Liver (tissue), 9 donors: ENCODE measurements around the gene LRCH4. TPM values are rescaled to one million over a fixed set of nuclear protein-coding genes. Genes with fewer than 3 reads are reported as not detected.

ENCODE experiments used
- DNase-seq: peaks from one replicate; pipeline ENCODE4 v3.0.0-alpha.2; 2017; ENCODE audit warnings: low spot score
- H3K27ac ChIP-seq, 2 donors: one replicate each; pipeline ENCODE4 v1.7.0; 2013; ENCODE audit warnings: inconsistent platforms in 2 of 2, low read length in 2 of 2, control low read depth in 1 of 2, low read depth in 1 of 2, mild to moderate bottlenecking in 1 of 2
- H3K27me3 ChIP-seq, 4 donors: one replicate each; pipeline versions ENCODE4 v1.6.1 to v1.7.0; 2013; ENCODE audit warnings: low read length in 3 of 4, inconsistent platforms in 1 of 4, mild to moderate bottlenecking in 1 of 4, moderate library complexity in 1 of 4; ENCODE audit not compliant: control insufficient read depth in 4 of 4, insufficient read depth in 4 of 4
- H3K36me3 ChIP-seq, 4 donors: one replicate each; pipeline versions ENCODE4 v1.6.1 to v1.7.0; 2013; ENCODE audit warnings: low read length in 3 of 4, mild to moderate bottlenecking in 3 of 4, low read depth in 1 of 4, moderate library complexity in 1 of 4; ENCODE audit not compliant: control insufficient read depth in 4 of 4, insufficient read depth in 3 of 4
- H3K4me1 ChIP-seq, 4 donors: one replicate each; pipeline versions ENCODE4 v1.6.1 to v1.7.0; 2013; ENCODE audit warnings: low read length in 3 of 4, mild to moderate bottlenecking in 3 of 4, moderate library complexity in 1 of 4; ENCODE audit not compliant: control insufficient read depth in 4 of 4, insufficient read depth in 4 of 4
- H3K4me3 ChIP-seq, 3 donors: one replicate each; pipeline versions ENCODE4 v1.6.1 to v1.7.0; 2013; ENCODE audit warnings: low read length in 3 of 3, control low read depth in 1 of 3, low read depth in 1 of 3, mild to moderate bottlenecking in 1 of 3
- H3K9ac ChIP-seq, 2 donors: one replicate each; pipeline ENCODE4 v1.7.0; 2013; ENCODE audit warnings: low read length in 2 of 2, mild to moderate bottlenecking in 2 of 2, moderate library complexity in 2 of 2, control low read depth in 1 of 2, low read depth in 1 of 2
- H3K9me3 ChIP-seq, 4 donors: one replicate each; pipeline versions ENCODE4 v1.6.1 to v1.7.0; 2013; ENCODE audit warnings: low read length in 3 of 4; ENCODE audit not compliant: control insufficient read depth in 4 of 4
- ATF3 ChIP-seq: IDR thresholded peaks from 2 replicates; pipeline ENCODE4 v1.6.1; 2016; ENCODE audit warnings: antibody characterized with exemption
- CTCF ChIP-seq: fragments of 150-350 bp; IDR thresholded peaks from 2 replicates; pipeline ENCODE4 v1.5.1; 2017; ENCODE audit warnings: improper control_type of control experiment, low read depth, low read length; ENCODE audit not compliant: missing input control
- EGR1 ChIP-seq, 2 donors: IDR thresholded peaks; 2 replicates each; pipeline ENCODE4 v1.6.1; 2016 to 2018; ENCODE audit warnings: antibody characterized with exemption in 2 of 2, low read depth in 2 of 2
- FOXA1 ChIP-seq: IDR thresholded peaks from 2 replicates; pipeline ENCODE4 v1.6.1; 2016; ENCODE audit warnings: antibody characterized with exemption
- FOXA2 ChIP-seq: IDR thresholded peaks from 2 replicates; pipeline ENCODE4 v1.6.1; 2016; ENCODE audit warnings: antibody characterized with exemption
- GABPA ChIP-seq, 2 donors: IDR thresholded peaks in 1 of 2; conservative IDR thresholded peaks in 1 of 2; 2 replicates each; pipeline ENCODE4 v1.6.1; 2016; ENCODE audit warnings: antibody characterized with exemption in 2 of 2, mild to moderate bottlenecking in 1 of 2, moderate library complexity in 1 of 2
- HNF4A ChIP-seq, 2 donors: conservative IDR thresholded peaks; 2 replicates each; pipeline ENCODE4 v1.6.1; 2016; ENCODE audit warnings: antibody characterized with exemption in 2 of 2, mild to moderate bottlenecking in 2 of 2
- HNF4G ChIP-seq: IDR thresholded peaks from 2 replicates; pipeline ENCODE4 v1.6.1; 2016; ENCODE audit warnings: antibody characterized with exemption
- JUND ChIP-seq, 2 donors: IDR thresholded peaks; 2 replicates each; pipeline ENCODE4 v1.6.1; 2016; ENCODE audit warnings: antibody characterized with exemption in 2 of 2
- MAX ChIP-seq: IDR thresholded peaks from 2 replicates; pipeline ENCODE4 v1.6.1; 2016; ENCODE audit warnings: antibody characterized with exemption
- NR2F2 ChIP-seq: IDR thresholded peaks from 2 replicates; pipeline ENCODE4 v1.6.1; 2016; ENCODE audit warnings: antibody characterized with exemption
- RAD21 ChIP-seq, 2 donors: IDR thresholded peaks; 2 replicates each; pipeline ENCODE4 v1.6.1; 2016; ENCODE audit warnings: antibody characterized with exemption in 2 of 2, mild to moderate bottlenecking in 2 of 2
- REST ChIP-seq: IDR thresholded peaks from 2 replicates; pipeline ENCODE4 v1.6.1; 2016; ENCODE audit warnings: antibody characterized with exemption, mild to moderate bottlenecking
- RXRA ChIP-seq, 2 donors: IDR thresholded peaks; 2 replicates each; pipeline ENCODE4 v1.6.1; 2017 to 2018; ENCODE audit warnings: antibody characterized with exemption in 2 of 2, mild to moderate bottlenecking in 1 of 2
- SP1 ChIP-seq: IDR thresholded peaks from 2 replicates; pipeline ENCODE4 v1.6.1; 2018; ENCODE audit warnings: antibody characterized with exemption, mild to moderate bottlenecking
- TAF1 ChIP-seq: conservative IDR thresholded peaks from 2 replicates; pipeline ENCODE4 v1.6.1; 2016; ENCODE audit warnings: antibody characterized with exemption, mild to moderate bottlenecking
- YY1 ChIP-seq: IDR thresholded peaks from 2 replicates; pipeline ENCODE4 v1.6.1; 2016; ENCODE audit warnings: antibody characterized with exemption, mild to moderate bottlenecking
- ZBTB33 ChIP-seq: IDR thresholded peaks from 2 replicates; pipeline ENCODE4 v1.6.1; 2016; ENCODE audit warnings: antibody characterized with exemption
- WGBS: extraction: QIAGEN DNeasy Blood & Tissue Kit; methylation state at CpG from one replicate; pipeline ENCODE4 v1.1.7; 2013; 5-methylcytosine and 5-hydroxymethylcytosine counted together
- polyA plus RNA-seq, 2 donors: library from polyadenylated mRNA; stranded (reverse) in 1 of 2; unstranded in 1 of 2; fragments of 200-250 nt in 1 of 2; fragments of >200 nt in 1 of 2; fragmentation: Nextera tagmentation in 1 of 2; extraction: Ambion mirVana in 1 of 2; gene quantifications; one replicate each; pipeline versions ENCODE4 v1.2.1 to v1.2.3, GENCODE V29; 2013 to 2015
- total RNA-seq, 2 donors: library from RNA; depleted of rRNA; stranded (reverse); fragments of >200 nt; gene quantifications; one replicate each; pipeline ENCODE4 v1.2.3, GENCODE V29; 2014
- donor health status: healthy.
- donor health status: healthy.
- donor health status: healthy.
- donor health status: healthy.
- donor health status: healthy.

Gene LRCH4
- total and polyA plus RNA-seq, 4 donors = 8.2 to 25.8 (median 13.0) TPM

- peaks cover 9 to 51% (median 44%) of the 10 kb centered on the region in 4 donors for H3K4me1 ChIP-seq
These were observed 46.4 kb downstream of the LRCH4 start for GRCh38 chr7:100539436-100540006.

GRCh38 chr7:100538654-100539435 lies 47.1 kb downstream of the LRCH4 start, which contains the start of gene AGFG2:
Gene AGFG2, plus strand, starts transcription at chr7:100539203. Its CDS starts 144 bp downstream, at chr7:100539347.
- WGBS = under 1% methylated on average over 60 of the region's 60 CpGs
- DNase-seq = peak; percentile 100
- H3K9me3 ChIP-seq = no peaks in the 10 kb centered on the region
- H3K4me3 ChIP-seq = peak within 1 kb of the TSS; percentile 92 to 98 (median 96)
- H3K27me3 ChIP-seq = no peaks in the 10 kb centered on the region
- H3K9ac ChIP-seq = peak within 1 kb of the TSS; percentile 60 to 91
- peak; percentile 78 for TF ChIP-seq YY1
- peak; percentile 46 for TF ChIP-seq NR2F2
- TF ChIP-seq JUND (IDR thresholded peaks at IDR 0.05) = peak; percentile 29 to 33
- peak; percentile 87 for TF ChIP-seq MAX
- TF ChIP-seq HNF4G = no peak
- peak; percentile 34 to 38 for TF ChIP-seq HNF4A (conservative IDR thresholded peaks at IDR 0.05)
- no peak for TF ChIP-seq FOXA2
- peak; percentile 86 for TF ChIP-seq REST
- no peak for TF ChIP-seq GABPA (IDR thresholded peaks at IDR 0.05 in 1 of 2, conservative IDR thresholded peaks at IDR 0.05 in 1 of 2)
- TF ChIP-seq FOXA1 = peak; percentile 54
- no peak for TF ChIP-seq EGR1 (IDR thresholded peaks at IDR 0.05; ENCODE audit: low read depth in 2 of 2)
- TF ChIP-seq RAD21 (IDR thresholded peaks at IDR 0.05) = peak in 1 of 2 donors; percentile 39
- peak; percentile 90 for TF ChIP-seq ZBTB33
- TF ChIP-seq CTCF = no peak
- peak; percentile 99 for TF ChIP-seq SP1
- peak; percentile 88 for TF ChIP-seq TAF1
- no peak for TF ChIP-seq ATF3
- TF ChIP-seq RXRA (IDR thresholded peaks at IDR 0.05) = peak; percentile 57 to 66
- H3K36me3 ChIP-seq = no peaks in the 10 kb centered on the region
- H3K27ac ChIP-seq = peak within 1 kb of the TSS; percentile 76 to 89
- H3K4me1 ChIP-seq = peaks cover 13 to 47% (median 39%) of the 10 kb centered on the region in 4 donors

More at GRCh38 chr7:100539436-100540006, 46.4 kb downstream of the LRCH4 start:
- H3K4me3 ChIP-seq = peak overlapping the region; percentile 92 to 98 (median 96)
- peak overlapping the region; percentile 59 to 89 for H3K27ac ChIP-seq
- H3K27me3 ChIP-seq = no peaks in the 10 kb centered on the region
- no peaks in the 10 kb centered on the region for H3K36me3 ChIP-seq
- no peak for DNase-seq
- under 1% methylated on average over 44 of the region's 44 CpGs for WGBS
- TF ChIP-seq GABPA (IDR thresholded peaks at IDR 0.05 in 1 of 2, conservative IDR thresholded peaks at IDR 0.05 in 1 of 2) (no peak), MAX (no peak), ATF3 (no peak), SP1 (no peak), HNF4A (conservative IDR thresholded peaks at IDR 0.05) (no peak)
- peak overlapping the region; percentile 60 to 91 for H3K9ac ChIP-seq
- H3K9me3 ChIP-seq = no peaks in the 10 kb centered on the region
